NCI-H187 treated with DMSO at 0.1 percent for 48 hours (cell line): Measurements from ENCODE around the gene ABLIM3.

Source experiments
- DNase-seq: peaks from one replicate; lab custom pipeline; 2025; lab: John Stamatoyannopoulos, UW

ABLIM3 gene

DNA sequence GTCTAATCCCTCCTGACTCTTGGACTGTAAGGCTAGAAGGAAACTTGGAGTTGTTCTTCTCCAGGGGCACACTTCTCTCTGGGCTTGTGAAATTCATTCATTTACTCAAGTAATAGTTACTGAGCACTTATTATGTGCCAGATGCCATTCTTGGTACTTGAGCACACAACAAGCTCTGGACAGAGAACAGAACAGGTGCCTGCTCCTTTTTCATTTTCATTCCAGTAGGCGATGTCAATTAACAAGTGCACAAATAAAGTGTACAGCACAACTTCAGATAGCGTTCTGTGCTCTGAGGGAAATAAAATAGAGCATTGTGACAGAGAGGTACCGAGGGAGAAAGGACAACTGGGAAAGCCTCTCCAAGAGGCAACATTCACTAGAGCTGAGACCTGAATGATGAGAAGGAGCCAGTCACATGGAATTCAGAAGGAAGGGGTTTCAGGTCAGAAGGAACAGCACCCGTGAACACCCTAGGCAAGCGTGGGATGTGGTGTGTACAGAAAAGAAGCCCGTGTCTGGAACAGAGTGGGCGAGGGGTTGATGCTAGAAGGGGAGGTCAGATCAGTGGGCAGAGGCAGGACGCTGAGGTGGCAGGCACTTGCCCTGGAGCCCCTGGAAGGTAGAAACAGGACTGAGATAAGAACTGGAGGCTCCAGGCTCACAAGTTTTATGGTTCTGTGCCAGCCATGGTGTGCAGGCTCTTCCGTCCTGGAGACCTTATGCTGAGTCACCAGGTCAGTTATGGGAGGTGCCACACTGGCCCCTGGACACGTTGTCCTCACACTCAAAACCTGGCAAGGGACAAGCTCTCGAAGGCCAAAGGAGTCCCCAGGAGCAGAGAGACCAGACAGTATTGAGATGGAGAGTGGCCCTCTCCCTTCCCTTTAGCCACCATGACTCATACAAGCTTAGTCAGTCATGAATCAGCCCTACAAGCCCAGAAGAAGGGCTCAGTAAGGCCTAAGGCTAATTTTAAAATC, 7.2 kb upstream of the ABLIM3 start:
- no peak for DNase-seq

DNA sequence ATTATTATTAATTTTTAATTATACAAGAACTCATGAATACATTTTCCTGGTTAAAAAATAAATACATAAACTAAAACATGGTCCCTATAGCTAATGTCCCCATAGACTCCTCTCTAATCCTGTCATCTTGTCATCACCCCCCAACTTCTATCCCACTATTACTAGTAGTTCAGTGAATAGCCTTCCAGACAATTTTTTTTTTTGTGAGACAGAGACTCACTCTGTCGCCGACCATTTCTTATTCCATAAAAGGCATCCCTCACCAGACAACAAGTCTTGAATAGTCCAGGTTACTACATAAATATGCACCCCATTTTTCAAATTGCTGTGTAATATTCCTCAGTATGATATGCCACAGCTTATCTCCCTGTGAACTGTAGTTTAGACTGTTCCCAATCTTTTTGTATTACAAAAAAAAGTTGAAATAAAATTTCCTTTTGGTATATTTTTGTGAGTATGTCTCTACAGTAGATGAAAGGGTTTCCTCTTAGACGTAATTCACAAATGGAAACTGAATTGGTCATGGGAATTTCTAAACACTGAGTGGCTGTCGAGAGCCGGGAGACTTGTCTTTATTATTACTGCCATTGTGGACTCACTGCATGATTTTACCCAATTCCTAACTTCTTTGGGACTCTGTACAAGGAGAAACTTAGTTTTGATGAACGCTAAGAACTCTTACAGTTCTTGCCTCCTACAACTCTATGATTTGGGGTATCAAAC, 6.4 kb upstream of the ABLIM3 start:
- DNase-seq = no peak

DNA sequence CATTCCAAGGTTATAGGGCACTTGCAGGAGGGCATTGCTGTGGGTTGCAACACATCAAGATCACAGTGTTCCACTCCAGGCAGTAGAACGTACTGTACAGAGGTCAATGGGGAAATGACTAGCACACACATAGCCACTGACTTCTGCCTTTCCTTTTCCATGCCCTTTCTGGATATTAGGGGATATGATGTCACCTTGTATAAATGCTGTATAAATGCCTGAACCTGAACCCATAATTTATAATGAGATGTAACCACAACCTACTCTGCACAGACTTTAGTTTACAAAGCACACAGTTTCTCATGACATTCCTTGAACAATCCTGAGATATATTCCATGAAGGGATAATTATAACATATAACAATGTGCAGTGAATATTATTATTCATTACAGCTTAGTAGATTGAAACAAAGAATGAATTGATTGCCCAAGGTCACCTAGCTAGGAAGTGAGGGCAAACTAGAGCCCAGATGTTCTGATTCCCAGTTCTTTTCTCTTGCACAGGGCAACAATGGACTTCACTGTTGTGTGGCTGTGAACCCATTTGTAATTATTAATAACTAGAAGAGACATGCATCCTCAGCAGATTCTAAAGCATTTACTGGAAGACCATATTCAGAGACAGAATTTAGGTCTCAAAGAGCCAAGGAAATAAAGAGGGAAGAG, 5.6 kb upstream of the ABLIM3 start:
- DNase-seq = no peak

DNA sequence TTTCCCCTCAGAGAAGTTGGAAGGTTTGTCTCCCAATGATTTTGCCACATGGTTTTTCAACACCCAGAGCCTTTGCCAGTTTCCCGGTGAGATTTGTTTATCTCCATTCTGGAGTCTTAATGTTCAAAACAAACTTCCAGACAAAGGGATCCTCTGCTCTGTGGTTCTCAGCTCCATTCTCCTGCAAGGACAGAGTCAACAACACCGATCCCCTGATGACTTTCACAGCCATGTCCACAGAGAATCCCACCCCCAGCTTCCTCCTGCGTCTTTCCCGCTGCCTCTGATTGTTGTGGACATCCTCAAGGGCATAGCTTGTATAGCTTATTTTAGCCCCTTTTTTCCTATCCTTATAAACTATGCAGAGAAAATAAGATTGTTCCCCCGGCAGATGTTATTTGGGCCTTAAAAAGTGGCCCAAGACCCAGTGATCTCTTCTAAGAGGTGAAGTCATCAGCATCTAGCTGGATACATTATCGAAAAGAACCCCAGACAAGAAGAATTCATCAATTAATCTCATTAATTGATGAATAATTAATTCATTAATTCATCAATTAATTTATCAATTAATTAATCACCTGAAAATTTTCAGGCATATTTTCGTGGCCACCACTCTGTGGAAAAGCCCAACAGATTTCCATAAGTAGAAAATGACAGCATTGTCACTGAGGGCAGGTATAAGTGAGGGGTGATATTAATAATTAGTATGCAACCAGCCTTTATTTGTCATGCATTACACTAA, 2.9 kb upstream of the ABLIM3 start:
- DNase-seq = no peak

DNA sequence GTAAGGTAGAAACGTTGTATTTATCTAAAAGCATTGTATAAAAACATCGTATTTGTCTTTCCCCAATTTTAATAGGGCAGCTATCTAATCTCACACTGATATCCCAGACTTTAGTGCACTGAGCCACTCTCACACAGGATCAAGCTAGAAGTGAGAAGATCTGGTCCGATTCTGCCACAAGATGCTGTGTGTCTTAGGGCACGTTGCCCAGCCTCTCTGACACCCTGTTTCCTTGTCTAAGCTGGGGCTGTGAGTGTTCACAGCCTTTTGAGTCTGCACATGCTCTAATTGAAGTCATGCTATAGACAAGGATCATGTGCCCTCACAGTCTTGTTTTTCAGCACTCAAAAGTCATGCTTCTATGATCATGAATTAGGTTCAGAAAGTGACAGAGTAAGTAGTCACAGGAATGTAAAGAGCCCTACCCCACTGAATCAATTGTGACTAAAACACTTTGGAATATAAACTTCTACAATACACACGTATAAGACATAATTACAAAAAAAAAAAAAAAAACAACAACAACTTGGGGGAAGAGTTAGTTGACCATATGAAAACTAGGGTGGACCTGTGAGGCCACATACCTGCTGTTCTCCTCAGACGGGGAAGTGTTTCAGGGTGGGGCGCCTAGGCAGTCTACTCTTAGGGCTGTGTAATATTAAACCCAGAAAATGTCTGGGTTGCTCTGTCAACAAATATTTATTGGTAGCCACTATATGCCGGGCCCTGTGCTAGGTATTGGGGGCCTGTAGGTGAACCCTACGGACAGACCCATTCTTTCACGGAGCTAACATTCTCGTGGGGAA, 893 bp upstream of the ABLIM3 start:
- DNase-seq = peak; percentile 63

DNA sequence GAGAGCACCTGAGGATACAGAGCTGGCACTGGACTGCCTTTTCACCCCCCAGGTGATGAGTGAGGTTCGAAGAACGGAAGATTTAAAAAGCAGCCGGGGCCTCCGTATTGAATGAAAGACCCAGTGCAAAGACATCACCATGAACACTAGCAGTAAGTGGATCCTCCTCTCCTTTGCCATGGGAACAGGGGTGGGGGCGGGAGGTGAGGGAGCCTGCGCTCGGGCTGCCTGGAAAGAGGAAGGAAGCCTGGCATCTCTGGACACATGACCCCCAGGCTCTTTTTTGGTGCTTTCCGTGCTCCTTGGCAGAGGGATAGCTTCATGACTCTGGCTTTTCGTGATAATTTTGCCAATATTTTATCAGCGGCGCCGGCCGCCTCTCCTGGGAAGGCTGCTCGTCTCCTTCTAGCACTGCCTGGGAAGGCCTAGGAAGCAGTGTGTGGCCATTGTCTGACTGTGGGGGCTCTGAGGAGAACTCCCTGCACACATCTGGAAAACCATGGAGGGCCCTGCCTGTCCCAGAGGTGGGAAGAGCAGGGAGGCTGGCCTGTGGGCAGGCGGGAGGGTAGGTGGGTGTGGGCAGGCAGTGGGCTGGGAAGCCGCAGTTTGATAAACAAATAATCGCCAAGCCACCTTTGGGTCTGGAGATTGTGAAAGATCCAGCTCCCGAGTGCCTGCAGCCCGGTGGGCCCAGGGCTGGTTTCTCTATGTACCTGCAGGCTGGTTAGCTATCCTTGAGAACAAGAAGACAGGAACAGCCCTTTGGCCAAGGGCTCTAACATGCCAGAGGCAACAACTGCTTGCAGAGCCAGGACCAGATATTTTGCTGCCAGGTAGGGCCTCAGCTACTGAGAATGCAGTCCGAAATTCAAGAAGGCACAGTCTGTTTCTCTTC, 911 bp downstream of the ABLIM3 start:
- peak; percentile 18 for DNase-seq

DNA sequence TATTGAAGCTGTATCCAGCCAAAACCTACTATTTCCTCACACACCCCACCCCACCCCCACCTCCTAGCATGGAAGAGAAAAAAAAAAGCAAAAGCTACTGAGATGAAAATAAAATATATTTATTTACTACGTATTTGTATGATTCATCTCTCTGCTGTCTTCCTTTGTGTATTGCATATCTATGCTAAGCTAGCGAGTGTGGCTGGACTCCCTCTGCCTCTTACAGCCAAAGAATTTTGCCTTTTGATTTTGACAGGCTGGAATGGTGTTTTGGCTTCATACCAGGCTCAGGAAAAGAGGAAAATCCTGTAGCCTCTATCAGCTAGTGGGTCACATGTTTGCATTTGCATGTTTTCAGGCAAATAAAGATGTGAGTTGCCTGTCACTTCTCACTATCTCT, 2.2 kb downstream of the ABLIM3 start:
- DNase-seq = no peak

DNA sequence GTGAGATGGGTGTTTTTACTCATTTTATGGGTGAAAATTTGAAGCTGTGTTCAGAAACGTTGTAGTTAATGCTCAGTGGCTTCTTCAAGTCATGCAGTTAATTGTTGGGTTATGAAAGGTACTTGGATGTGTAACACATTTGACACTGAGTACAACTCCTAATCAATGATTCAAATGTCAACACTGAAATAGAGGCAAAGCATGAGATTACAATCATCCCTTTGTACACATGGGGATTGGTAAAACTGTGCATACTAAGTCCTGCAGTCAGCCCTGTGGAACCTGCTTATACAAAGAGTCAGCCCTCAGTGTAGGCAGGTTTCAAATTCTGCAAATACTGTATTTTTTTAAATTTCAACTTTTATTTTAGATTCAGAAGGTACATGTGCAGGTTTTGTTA, 3.3 kb downstream of the ABLIM3 start:
- DNase-seq = no peak

DNA sequence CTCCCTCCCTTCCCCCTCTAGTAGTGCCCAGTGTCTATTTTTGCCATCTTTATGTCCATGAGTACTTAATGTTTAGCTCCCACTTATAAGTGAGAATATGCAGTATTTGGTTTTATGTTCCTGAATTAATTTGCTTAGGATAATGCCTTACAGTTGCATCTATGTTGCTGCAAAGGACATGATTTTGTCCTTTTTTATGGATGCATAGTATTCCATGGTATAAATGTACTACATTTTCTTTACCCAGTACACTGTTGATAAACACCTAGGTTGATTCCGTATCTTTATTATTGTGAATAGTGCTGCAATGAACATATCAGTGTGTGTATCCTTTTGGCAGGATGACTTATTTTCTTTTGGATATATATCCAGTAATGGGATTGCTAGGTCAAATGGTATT, 3.8 kb downstream of the ABLIM3 start:
- DNase-seq = no peak

DNA sequence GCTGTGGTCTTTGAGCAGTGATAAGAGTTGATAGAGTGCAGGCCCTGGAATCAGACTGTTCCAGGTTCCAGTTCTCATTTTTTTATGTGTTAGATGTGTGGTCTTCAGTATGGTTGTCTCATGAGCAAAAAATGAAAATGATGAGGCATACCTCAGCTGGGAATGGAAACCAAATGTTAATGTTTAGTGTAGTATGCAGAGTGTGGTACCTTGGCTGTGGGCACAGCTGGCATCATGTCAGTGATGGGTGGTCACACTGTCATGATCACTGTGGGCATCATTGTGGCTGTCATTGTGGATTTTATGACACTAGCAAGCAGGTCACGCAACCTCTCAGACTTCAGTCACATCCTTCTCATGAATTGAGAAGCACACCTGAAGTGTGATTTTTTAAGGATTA, 6.4 kb downstream of the ABLIM3 start:
- DNase-seq = no peak

DNA sequence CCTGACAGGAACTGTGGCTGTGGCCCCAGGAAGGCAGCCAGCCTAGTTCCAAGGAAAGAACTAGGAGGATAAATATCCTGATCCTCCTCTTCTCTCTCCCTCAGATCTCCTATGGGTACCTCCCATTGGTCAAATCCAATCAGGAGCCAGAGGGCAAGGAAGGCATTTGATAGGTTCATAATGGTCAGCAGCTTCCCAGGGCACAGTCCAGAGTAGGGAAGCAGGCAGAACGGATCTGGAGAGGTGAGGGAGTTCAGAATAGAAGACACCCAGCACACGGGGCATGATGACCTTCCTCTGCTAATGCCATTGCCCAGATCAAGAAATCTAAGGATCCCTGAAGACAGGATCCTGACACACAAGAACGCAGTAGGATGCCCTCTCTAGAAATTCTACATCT, 8.6 kb downstream of the ABLIM3 start:
- no peak for DNase-seq

DNA sequence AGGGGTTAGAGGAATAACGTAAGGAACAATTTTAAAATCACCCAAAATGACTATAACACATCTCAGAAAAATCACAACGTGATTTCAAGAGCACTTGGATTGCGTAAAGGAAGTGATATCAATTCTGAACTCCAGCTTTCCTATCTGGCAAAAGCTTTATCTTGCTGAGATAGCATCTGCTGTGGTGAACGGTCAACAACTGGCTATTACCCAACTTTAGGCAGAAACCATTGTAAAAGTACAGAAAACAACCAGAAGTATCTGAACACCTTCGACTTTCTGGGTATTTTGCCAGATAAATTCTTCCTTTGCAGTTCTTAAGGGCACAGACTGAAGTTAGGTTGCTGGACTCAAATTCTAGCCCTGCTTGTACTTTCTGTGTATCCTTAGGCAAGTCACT, 9.2 kb downstream of the ABLIM3 start:
- no peak for DNase-seq

DNA sequence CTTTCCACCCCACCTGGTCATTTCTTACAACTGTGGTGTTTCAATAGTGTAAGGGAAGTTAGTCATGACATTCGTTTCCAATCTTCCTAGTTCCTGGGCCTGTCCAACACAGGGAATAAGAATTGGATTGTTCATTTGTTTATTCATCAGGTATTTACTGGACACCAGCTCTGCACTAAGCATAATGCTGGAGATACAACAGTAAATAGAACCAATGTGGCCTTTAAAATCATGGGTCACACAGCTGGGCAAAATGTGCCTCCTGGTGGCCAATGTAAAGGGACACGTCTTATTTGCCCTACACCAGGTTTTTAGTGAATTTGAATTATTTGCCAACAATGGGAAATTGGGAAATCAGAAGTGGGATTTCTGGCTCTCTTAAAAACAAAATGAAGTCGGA, 10.4 kb downstream of the ABLIM3 start:
- no peak for DNase-seq

DNA sequence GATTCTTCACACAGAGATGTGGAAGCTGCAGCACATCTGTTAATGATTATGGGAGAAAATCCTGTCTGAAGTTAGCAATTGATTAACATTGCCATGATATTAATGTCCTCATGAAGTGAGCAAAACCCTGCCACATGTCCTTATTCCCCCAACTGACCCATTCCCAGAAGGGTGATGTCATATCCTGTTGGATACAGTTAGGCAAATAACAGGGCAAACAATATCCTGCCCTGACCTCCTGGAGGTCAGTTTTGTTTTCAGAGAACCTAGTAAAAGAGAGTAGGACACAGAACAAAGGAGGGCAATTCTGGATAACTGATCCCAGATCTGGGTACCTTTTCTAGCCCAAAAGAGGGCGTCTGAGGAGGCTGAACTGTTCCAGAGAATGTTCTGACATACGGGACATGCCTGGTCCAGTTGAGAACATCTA, 11.0 kb downstream of the ABLIM3 start:
- no peak for DNase-seq

DNA sequence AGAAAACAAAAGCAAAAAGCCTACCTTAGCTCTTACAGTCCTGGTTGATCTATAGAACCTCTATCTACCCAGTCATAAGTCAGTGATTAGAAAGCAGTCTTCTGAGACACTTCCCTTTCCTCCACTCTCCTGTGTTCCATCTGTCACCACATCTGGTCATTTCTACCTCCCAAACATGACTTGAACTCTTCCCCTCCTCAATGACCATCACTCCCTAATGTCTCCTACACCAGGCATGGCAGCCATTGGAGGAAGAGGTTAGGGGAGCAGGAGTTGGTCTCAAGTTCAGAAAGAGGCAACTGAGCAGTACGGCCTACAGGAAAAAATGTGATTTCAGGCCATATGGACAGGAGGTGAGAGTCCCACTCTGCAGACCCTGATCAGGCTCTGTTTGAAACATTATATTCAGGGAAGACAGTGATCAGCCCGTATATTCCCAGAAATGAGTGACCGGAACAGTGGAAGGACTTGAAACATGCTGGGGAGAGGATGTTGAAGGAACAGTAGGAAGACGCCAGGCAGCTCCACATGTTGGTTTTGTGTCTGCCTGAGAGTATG, 12.0 kb downstream of the ABLIM3 start:
- DNase-seq = no peak

DNA sequence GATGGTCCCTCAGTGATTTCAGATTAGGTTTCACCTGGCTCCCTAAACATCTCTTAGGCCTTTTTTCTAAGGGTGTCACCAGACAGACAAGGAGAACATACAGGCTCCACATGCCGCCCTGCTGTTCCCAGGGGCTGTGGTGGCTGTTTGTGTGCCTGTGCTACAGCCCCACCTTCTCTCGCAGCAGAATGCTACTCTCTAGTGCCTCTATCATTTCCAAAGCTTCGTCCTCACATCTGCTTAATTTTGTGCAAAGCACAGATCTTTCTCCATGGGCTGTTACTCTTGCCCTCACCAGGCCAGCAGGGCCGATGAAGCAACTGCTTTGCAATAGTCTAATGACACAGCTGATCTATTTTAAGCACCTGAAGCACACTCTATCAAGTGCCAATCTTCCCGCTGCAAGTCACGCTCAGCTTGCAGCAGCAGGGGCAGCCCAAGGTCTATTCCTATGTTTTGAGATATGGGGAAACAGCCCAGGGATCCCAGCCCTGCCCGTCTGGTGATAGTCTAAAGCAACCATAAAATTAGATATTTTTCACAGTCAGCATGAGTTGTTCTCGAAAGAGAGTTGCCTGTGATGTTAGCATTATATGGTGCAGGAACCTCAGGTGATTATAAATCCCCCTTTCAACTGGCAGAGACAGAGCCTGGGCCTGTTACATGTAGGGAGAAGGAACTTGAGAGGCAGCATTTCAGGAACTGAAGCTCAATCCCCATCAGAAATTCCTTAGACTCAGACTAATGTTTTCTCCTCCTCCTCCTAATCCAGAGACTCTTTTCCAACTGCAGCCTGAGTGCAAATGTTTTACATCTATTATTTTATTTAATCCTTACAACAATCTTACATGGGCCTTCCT, 12.7 kb downstream of the ABLIM3 start:
- peak; percentile 88 for DNase-seq

DNA sequence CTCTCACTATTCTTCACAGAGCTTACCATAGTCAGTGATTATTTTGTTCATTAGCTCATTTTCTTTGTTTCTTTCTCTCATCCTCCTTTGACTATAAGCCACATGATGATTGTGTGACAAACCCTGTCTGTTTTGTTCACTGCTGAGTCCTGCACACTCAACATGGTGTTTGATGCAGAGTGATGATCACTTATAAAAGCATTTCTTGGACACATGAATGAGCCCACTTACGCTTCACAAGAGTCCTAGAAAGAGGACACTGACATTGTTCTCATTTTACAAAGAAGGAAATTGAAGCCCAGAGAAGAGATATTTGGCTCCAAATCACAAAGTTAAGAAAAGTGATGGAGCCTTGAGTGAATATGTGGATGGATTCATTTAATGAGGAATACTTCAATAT, 13.4 kb downstream of the ABLIM3 start:
- DNase-seq = peak; percentile 39

DNA sequence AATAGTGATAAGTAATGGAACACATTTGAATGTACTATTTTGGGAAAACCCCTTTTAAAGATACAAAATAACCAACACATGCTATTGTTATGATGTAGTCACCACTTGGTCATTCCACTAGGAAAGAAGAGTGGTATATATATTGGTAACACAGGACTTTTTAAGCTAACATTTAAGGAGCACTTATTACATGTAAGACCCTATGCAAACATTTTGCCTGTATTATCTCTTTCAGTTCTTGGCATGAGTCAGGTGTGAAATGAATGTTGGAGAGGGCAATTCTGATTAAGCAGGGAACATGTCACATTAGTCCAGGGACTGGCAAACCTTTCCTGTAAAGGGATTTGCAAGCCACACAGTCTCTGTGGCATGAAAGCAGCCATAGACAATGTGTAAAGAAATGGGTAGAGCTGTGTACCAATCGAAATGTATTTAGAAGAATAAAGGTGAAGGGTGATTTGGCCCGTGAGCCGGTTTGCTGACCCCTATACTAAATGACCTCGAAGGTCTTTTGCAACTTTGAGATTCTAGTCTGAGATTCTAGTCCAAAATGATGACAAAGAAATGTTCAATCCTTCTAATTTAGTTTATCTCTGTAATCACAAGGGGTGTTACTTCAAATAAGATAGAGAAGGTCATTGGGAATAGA, 15.3 kb downstream of the ABLIM3 start:
- DNase-seq = no peak
